Esophagus squamous epithelium (tissue), 4 donors: ENCODE results near the gene RAPGEF5.

Experiments used
- CTCF ChIP-seq, 6 experiments: fragments of 450-650 bp in 4 of 6; fragments of 200-600 bp in 2 of 6; sonication (generic) in 2 of 6; IDR thresholded peaks; one replicate each; pipeline ENCODE4 v1.5.1; 2016 to 2019; ENCODE audit warnings: antibody characterized with exemption in 6 of 6, mild to moderate bottlenecking in 4 of 6, moderate library complexity in 4 of 6
- POLR2A ChIP-seq, 4 donors: fragments of 450-650 bp; IDR thresholded peaks; one replicate each; pipeline ENCODE4 v1.6.1; 2017; ENCODE audit warnings: antibody characterized with exemption in 4 of 4, mild to moderate bottlenecking in 4 of 4, moderate library complexity in 3 of 4

- TF ChIP-seq POLR2A (IDR thresholded peaks at IDR 0.05), result no peak
- no peak for TF ChIP-seq CTCF (IDR thresholded peaks at IDR 0.05)
Measured at GRCh38 chr7:22074897-22075296, 282.1 kb downstream of the RAPGEF5 start.
